GM12878 (cell line): ENCODE measurements around the gene ACVR2A. TPM values are rescaled to one million over a fixed set of nuclear protein-coding genes. Genes with fewer than 3 reads are reported as not detected.

Experiments
- ATAC-seq: fragments of 200-7000 bp; cut with Tn5 transposase; 3 replicates; pipeline ENCODE4 v1.9.1; 2020; ENCODE audit warnings: mild to moderate bottlenecking, moderate library complexity
- BruUV-seq: library from RNA; stranded (reverse); fragments of 400-500 nt; replicated peaks from 2 replicates; lab custom pipeline; 2021; lab: Mats Ljungman, UMichigan
- CTCF ChIA-PET: fragments of 300-600 bp; sonication (Branson Sonifier 250); formaldehyde crosslinking; extraction: SDS; loops from one replicate; lab custom pipeline; 2021; ENCODE audit warnings: inconsistent platforms; lab: Yijun Ruan, JAX
- POLR2A ChIA-PET: fragments of 350-600 bp; formaldehyde crosslinking; extraction: SDS; loops from one replicate; lab custom pipeline; 2021; ENCODE audit warnings: inconsistent platforms; lab: Charles Lee
- RAD21 ChIA-PET: fragments of 300-600 bp; sonication (Branson Sonifier 250); formaldehyde crosslinking; loops from one replicate; lab custom pipeline; 2023; ENCODE audit warnings: antibody characterized with exemption; ENCODE audit not compliant: unreplicated experiment; lab: Charles Lee
- SMC1A ChIA-PET: fragments of 300-600 bp; sonication (Branson Sonifier 250); formaldehyde crosslinking; loops from one replicate; lab custom pipeline; 2023; ENCODE audit not compliant: unreplicated experiment, uncharacterized antibody; lab: Charles Lee
- DNase-seq: peaks from one replicate; pipeline ENCODE4 v3.0.0-alpha.2; 2011; ENCODE audit warnings: low read depth, low spot score
- FAIRE-seq: peaks from 3 replicates; lab custom pipeline; 2011; peaks lifted over from hg19 to GRCh38; lab: Jason Lieb, UNC
- H2AFZ ChIP-seq: 2 replicates; pipeline ENCODE4 v1.6.0; 2011; ENCODE audit warnings: low read depth, low read length, control low read depth; ENCODE audit not compliant: control insufficient read depth
- H3K27ac ChIP-seq: 2 replicates; pipeline ENCODE4 v1.5.1; 2011; ENCODE audit warnings: control low read depth; ENCODE audit not compliant: control insufficient read depth, insufficient read depth
- H3K27me3 ChIP-seq, 2 experiments: replicated peaks in 1 of 2; 2 replicates each; pipeline versions ENCODE4 v1.6.0 to v1.6.1; 2011; ENCODE audit warnings: low read length in 1 of 2; ENCODE audit not compliant: control insufficient read depth in 2 of 2, insufficient read depth in 2 of 2
- H3K36me3 ChIP-seq, 2 experiments: 2 replicates each; pipeline ENCODE4 v1.5.1; 2011; ENCODE audit warnings: low read length in 1 of 2; ENCODE audit not compliant: control insufficient read depth in 2 of 2, insufficient read depth in 2 of 2
- H3K4me1 ChIP-seq: 2 replicates; pipeline ENCODE4 v1.6.1; 2011; ENCODE audit warnings: mild to moderate bottlenecking, low read length, moderate library complexity, mixed read lengths; ENCODE audit not compliant: control insufficient read depth, insufficient read depth
- H3K4me2 ChIP-seq: 2 replicates; pipeline ENCODE4 v1.6.0; 2011; ENCODE audit warnings: control low read depth; ENCODE audit not compliant: control insufficient read depth, insufficient read depth
- H3K4me3 ChIP-seq: fragments of 200-600 bp; sonication (generic); 2 replicates; pipeline ENCODE4 v1.5.1; 2016
- H3K79me2 ChIP-seq: 2 replicates; pipeline ENCODE4 v1.6.0; 2011; ENCODE audit warnings: low read length; ENCODE audit not compliant: control insufficient read depth, insufficient read depth
- H3K9ac ChIP-seq: 2 replicates; pipeline ENCODE4 v1.8.0; 2011; ENCODE audit warnings: low read length, control low read depth, mixed read lengths; ENCODE audit not compliant: control insufficient read depth, insufficient read depth
- H3K9me3 ChIP-seq: replicated peaks from 3 replicates; pipeline ENCODE4 v1.5.1; 2011; ENCODE audit warnings: mild to moderate bottlenecking, low read length; ENCODE audit not compliant: control insufficient read depth, insufficient read depth
- H4K20me1 ChIP-seq: 2 replicates; pipeline ENCODE4 v1.6.0; 2011; ENCODE audit not compliant: control insufficient read depth, insufficient read depth
- CBX3 ChIP-seq: fragments of 200-600 bp; sonication (generic); IDR thresholded peaks from 2 replicates; pipeline ENCODE4 v1.6.1; 2016; ENCODE audit warnings: low read depth, borderline replicate concordance
- CBX5 ChIP-seq: sonication (generic); IDR thresholded peaks from 2 replicates; pipeline ENCODE4 v1.6.1; 2016; ENCODE audit warnings: low read depth, moderate library complexity, mild to moderate bottlenecking, inconsistent platforms
- CEBPB ChIP-seq, 2 experiments: fragments of 150-350 bp in 1 of 2; IDR thresholded peaks; 2 replicates each; pipeline ENCODE4 v1.6.1; 2012 to 2014; ENCODE audit warnings: low read depth in 2 of 2, low read length in 2 of 2, borderline replicate concordance in 1 of 2, inconsistent platforms in 1 of 2
- CHD4 ChIP-seq: fragments of 200-600 bp; sonication (generic); IDR thresholded peaks from 2 replicates; pipeline ENCODE4 v1.6.1; 2016; ENCODE audit warnings: mild to moderate bottlenecking
- EED ChIP-seq: sonication (generic); IDR thresholded peaks from 2 replicates; pipeline ENCODE4 v1.6.1; 2016; ENCODE audit warnings: antibody characterized with exemption, low read depth
- FOS ChIP-seq: IDR thresholded peaks from 3 replicates; pipeline ENCODE4 v1.6.1; 2011; ENCODE audit warnings: borderline replicate concordance; ENCODE audit not compliant: insufficient read length; ENCODE audit errors: extremely low read depth
- GABPA ChIP-seq: IDR thresholded peaks from 2 replicates; pipeline ENCODE4 v1.6.1; 2014; ENCODE audit warnings: antibody characterized with exemption, low read depth, mild to moderate bottlenecking, inconsistent platforms
- NR2F1 ChIP-seq: fragments of 450-650 bp; conservative IDR thresholded peaks from 2 replicates; pipeline ENCODE4 v1.6.1; 2017; ENCODE audit warnings: mild to moderate bottlenecking
- PBX3 ChIP-seq: IDR thresholded peaks from 2 replicates; pipeline ENCODE4 v1.6.1; 2011; ENCODE audit warnings: mild to moderate bottlenecking, low read depth, low read length, moderate library complexity; ENCODE audit not compliant: insufficient replicate concordance
- SKIL ChIP-seq: fragments of 450-650 bp; IDR thresholded peaks from 2 replicates; pipeline ENCODE4 v1.6.1; 2017; ENCODE audit warnings: mild to moderate bottlenecking, low read depth, inconsistent platforms; ENCODE audit not compliant: poor library complexity, severe bottlenecking
- ZNF592 ChIP-seq: fragments of 450-650 bp; IDR thresholded peaks from 2 replicates; pipeline ENCODE4 v1.6.1; 2017; ENCODE audit warnings: mild to moderate bottlenecking, moderate library complexity
- WGBS: methylation state at CpG from one replicate; pipeline ENCODE4 v1.1.6; 2016; ENCODE audit warnings: low lambda C conversion rate; ENCODE audit not compliant: insufficient replicate concordance, insufficient coverage; ENCODE audit errors: missing lambda C conversion rate; 5-methylcytosine and 5-hydroxymethylcytosine counted together
- in situ Hi-C: fragments of 300-500 bp; cut with MboI; formaldehyde crosslinking; loops from 9 replicates; pipeline ENCODE4 v1.14.3; 2018; ENCODE audit warnings: mixed read lengths
- intact Hi-C: fragments of 100-400 bp; cut with micrococcal nuclease; formaldehyde crosslinking; loops from one replicate; pipeline ENCODE4 v1.14.2; 2022; ENCODE audit not compliant: unreplicated experiment
- polyA plus RNA-seq, 11 experiments: library from polyadenylated mRNA; depleted of rRNA in 4 of 11; unstranded in 6 of 11; stranded (reverse) in 5 of 11; fragments of >200 nt; fragmentation: Nextera tagmentation in 4 of 11; fragmentation: Illumina TruSeq in 1 of 11; extraction: Ambion mirVana in 4 of 11; extraction: Trizol in 1 of 11; gene quantifications; 1 replicate in 1 of 11; 2 replicates in 10 of 11; pipeline versions ENCODE4 v1.2.1 to v1.2.3, GENCODE V29; 2011 to 2016; ENCODE audit warnings: inconsistent platforms in 2 of 11, missing spikeins in 2 of 11, low read depth in 1 of 11
- total RNA-seq, 4 experiments: library from RNA; depleted of rRNA in 3 of 4; stranded (reverse); fragments of >200 nt in 3 of 4; fragmentation: Illumina TruSeq in 1 of 4; extraction: Trizol in 1 of 4; gene quantifications; 2 replicates each; pipeline versions ENCODE4 v1.2.1 to v1.2.3, GENCODE V29; 2013 to 2021

ACVR2A gene
- total and polyA plus RNA-seq, 10 of the 15 experiments (the other 5 are each of a cell fraction or from before 2014, with no cell fraction given) = 0.42 to 3.0 (median 1.7) TPM

- ChIA-PET RAD21 (no interaction called here), POLR2A (no interaction called here), CTCF (no interaction called here), SMC1A (no interaction called here)
- H3K36me3 ChIP-seq = no peaks in the 10 kb centered on the region
- DNase-seq (no peak), FAIRE-seq (no peak), ATAC-seq (no peak)
- no peak overlapping the region for H3K4me2 ChIP-seq
- intact Hi-C loops = no loop called here
- WGBS = 17% methylated on average over 4 of the region's 4 CpGs
- H3K79me2 ChIP-seq = no peaks in the 10 kb centered on the region
- H3K27me3 ChIP-seq = no peaks in the 10 kb centered on the region
- in situ Hi-C loops = no loop called here
- no TSS peak for BruUV-seq
- H3K4me3 ChIP-seq = no peak overlapping the region
- no peak for TF ChIP-seq SKIL
- TF ChIP-seq CHD4 = no peak
- no peak for TF ChIP-seq EED
- no peak for TF ChIP-seq CBX5
- TF ChIP-seq ZNF592 = no peak
- TF ChIP-seq GABPA = no peak
- no peak for TF ChIP-seq PBX3
- no peak for TF ChIP-seq NR2F1
- TF ChIP-seq CBX3 = no peak
- no peak for TF ChIP-seq CEBPB (IDR thresholded peaks at IDR 0.05; ENCODE audit: borderline replicate concordance in 1 of 2, low read depth in 2 of 2, low read length in 2 of 2)
- TF ChIP-seq FOS = no peak
- no peak overlapping the region for H3K27ac ChIP-seq
- H3K9me3 ChIP-seq = no peaks in the 10 kb centered on the region
- H4K20me1 ChIP-seq = no peaks in the 10 kb centered on the region
- no peaks in the 10 kb centered on the region for H3K4me1 ChIP-seq
- H3K9ac ChIP-seq = no peak overlapping the region
- H2AFZ ChIP-seq = no peak overlapping the region
These were observed 36.3 kb upstream of the ACVR2A start for GRCh38 chr2:147808520-147808919.
